A673 (cell line): ENCODE data around the gene SLC6A18.

Source experiments
- EZH2 ChIP-seq: fragments of 200-600 bp; sonication (generic); IDR thresholded peaks from 2 replicates; pipeline ENCODE4 v1.6.1; 2017; ENCODE audit warnings: borderline replicate concordance, low read depth, mild to moderate bottlenecking, mixed read lengths, antibody characterized with exemption, low read length; ENCODE audit not compliant: poor library complexity, severe bottlenecking
- TF ChIP-seq, protein P1 (sequence below): fragments of 300-800, 200-600 bp; sonication (generic); conservative IDR thresholded peaks from 2 replicates; pipeline ENCODE4 v1.5.1; 2017; ENCODE audit warnings: low read depth, mild to moderate bottlenecking, antibody characterized with exemption, low read length, moderate library complexity, mixed read lengths

- TF ChIP-seq, protein P1, sequence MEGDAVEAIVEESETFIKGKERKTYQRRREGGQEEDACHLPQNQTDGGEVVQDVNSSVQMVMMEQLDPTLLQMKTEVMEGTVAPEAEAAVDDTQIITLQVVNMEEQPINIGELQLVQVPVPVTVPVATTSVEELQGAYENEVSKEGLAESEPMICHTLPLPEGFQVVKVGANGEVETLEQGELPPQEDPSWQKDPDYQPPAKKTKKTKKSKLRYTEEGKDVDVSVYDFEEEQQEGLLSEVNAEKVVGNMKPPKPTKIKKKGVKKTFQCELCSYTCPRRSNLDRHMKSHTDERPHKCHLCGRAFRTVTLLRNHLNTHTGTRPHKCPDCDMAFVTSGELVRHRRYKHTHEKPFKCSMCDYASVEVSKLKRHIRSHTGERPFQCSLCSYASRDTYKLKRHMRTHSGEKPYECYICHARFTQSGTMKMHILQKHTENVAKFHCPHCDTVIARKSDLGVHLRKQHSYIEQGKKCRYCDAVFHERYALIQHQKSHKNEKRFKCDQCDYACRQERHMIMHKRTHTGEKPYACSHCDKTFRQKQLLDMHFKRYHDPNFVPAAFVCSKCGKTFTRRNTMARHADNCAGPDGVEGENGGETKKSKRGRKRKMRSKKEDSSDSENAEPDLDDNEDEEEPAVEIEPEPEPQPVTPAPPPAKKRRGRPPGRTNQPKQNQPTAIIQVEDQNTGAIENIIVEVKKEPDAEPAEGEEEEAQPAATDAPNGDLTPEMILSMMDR, result no peak
- TF ChIP-seq EZH2, result no peak
Observed at GRCh38 chr5:1187234-1187949, 37.8 kb upstream of the SLC6A18 start.
